ENCODE data around the gene SLC9A9.
"Not testable (repeated sequence)": the region's sequence is repeated elsewhere in the genome, so short reads cannot be mapped to it uniquely, and the experiment has no call there.

SLC9A9 gene

DNA sequence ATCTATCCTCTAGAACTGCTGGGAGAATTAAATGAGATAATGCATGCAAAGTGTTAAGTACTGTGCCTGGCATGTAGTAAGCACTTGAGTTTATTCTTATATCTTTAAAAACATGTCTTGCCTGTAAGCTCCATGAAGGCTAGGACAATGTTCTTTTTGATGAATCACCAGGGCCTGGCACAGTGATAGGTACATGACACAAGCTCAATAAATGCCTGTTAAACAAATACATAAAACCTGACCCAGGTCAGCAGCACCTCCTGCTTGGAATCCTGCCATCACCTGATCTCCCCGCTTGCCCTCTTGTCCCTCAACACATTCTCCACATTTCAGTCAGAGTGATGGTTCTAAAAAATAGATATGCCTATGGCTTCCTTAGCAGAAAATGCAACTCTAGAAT, 541.9 kb downstream of the SLC9A9 start:
- DNase-seq, result no peak

DNA sequence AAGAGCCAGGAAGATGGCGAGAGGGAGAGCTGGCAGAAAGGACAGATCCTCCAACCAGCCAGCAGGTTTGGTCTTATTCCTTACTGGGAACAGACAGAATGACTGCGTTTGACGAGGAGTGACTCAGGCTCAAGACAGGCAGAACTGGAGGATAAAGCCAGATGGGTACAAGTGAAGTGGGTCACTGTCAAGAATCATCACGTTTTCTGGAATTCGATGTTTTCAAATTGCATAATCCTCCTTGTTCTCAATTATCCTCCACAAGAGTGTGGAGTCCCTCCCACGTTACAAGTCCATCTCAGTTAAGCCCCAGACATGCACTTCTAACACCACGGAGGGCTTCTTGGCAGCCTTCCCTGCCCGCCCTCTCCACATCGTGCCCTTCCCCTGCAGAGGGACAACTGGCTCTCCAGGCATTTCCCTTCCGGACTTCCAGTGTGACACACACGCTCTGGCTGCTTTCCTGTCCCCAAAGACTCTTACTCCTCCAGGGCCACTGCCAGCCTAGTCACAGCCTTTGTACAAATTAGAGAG, 545.6 kb downstream of the SLC9A9 start:
- no peak for DNase-seq

DNA sequence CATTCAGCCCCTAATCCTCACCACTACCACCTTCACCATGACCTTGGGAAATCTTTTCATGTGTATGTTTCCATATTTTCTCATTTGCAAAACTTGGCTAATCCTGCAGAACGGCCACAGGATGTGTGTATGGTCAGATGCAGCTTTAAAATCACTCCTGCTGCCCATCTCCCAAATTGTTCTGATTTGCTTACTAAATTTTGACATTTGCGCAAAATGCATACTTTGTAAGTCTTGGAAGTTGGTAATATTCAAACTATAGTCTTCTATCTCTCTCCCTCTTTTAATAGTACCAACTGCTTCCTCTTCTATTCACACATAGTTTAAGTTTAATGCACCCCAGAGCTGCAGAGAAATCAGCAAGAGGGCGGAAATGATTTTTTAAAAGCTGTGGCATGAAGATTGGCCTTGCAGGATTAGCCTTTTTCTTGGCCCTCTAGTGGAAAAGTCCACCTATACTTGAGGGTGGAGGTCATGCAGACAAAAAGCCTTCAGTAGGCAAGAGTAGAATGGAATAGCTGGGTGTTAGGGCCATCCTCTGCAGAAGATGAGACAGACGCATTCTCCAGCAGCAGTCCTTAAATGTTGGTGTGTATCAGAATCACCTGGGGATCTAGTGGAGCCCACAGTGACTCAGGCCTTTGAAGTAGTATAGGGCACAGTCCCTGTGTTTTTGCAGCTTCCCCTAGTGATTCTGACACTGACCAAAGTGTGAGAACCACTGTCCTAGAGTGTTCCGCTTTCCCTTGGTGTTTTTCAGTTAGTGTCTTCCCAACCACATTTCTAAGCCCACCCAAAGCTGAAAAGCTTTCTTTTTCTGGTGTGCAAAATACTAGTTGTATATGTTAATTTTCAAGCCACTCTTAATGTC, 547.0 kb downstream of the SLC9A9 start:
- DNase-seq, result no peak

GRCh38 chr3:143298886-143299535, 549.3 kb downstream of the SLC9A9 start:
- no peak for DNase-seq

DNA sequence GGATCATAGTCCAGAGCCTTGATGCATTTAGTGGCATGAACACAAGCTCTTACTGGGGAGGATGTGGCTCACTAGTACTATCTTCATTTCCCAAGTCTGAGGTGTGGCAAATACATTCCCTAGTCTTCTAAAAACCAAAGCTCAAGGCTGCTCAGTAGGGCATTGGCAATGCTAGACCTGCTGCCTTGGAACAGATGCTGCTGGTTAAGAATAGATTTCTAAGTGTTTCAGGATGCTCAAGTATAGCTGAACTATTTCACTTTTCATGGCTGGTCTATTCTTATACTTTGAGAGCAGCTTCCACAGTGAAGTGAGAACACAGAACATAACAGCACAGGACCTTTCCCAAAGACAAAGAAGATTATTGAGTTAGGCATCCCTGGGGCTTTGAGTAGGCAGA, 549.9 kb downstream of the SLC9A9 start:
- no peak for DNase-seq

DNA sequence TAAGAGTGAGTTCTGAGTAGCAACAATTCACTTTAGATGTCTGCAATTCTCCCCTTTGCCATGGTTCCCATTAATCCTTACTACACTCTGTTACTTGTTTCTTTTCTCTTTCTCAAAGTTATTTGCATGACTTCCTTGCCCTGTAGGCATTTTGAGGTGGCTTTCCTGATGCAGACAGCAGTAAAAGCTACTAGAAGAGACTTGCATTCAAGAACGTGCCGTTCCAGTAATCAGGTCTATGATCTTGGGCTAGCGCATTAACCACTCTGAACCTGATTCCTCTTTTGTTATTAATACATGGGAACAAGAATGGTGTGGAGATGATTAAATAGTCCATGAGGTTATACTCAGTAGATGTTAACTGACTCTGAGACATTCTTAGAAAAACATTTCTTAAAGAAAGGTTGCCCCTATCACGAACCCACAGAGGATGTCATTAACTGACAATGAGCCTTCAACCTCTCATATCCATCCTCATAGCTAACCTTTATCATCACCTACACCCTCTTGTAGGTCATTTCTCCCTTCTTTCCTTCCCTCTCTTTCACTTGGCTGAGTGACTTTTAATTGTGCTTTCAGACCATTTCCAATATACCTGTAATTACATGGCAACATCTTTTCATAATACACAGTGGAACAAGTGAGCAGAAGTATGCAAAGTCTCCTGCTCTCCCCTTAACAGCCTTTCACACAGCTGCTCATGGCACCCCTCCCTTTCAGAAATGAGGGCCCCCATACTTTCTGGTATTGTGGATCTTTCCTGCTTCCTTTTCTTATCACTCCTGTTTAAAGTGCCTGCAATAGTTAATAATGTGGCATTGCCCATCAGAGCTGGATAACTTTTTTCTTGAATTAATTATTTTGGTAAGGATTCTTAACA, 552.8 kb downstream of the SLC9A9 start:
- no peak for DNase-seq

GRCh38 chr3:143294188-143294587, 554.1 kb downstream of the SLC9A9 start:
- DNase-seq, result no peak

- DNase-seq, result no peak
These were observed 556.3 kb downstream of the SLC9A9 start for GRCh38 chr3:143291836-143292447.

- no peak for DNase-seq
These were observed 559.3 kb downstream of the SLC9A9 start for GRCh38 chr3:143288944-143289343.

DNA sequence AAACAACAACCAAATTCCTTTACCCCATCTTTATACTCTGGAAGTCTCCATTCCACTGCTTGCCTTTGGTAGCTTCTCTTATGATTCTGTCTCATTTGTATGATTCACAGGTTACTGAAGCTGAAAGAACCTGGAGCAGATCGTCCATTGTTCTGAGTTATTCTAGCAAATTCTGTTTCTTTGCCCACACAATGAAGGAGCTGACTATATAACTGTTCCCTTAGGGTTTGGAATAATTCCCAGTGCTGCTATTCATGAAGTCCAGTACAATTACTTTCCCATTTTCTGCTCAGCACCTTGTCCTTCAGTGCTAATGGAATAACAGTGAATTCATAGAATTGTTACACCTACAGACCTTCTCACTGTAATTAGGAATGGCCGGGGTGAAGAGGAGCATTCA, 560.9 kb downstream of the SLC9A9 start:
- no peak for DNase-seq

DNA sequence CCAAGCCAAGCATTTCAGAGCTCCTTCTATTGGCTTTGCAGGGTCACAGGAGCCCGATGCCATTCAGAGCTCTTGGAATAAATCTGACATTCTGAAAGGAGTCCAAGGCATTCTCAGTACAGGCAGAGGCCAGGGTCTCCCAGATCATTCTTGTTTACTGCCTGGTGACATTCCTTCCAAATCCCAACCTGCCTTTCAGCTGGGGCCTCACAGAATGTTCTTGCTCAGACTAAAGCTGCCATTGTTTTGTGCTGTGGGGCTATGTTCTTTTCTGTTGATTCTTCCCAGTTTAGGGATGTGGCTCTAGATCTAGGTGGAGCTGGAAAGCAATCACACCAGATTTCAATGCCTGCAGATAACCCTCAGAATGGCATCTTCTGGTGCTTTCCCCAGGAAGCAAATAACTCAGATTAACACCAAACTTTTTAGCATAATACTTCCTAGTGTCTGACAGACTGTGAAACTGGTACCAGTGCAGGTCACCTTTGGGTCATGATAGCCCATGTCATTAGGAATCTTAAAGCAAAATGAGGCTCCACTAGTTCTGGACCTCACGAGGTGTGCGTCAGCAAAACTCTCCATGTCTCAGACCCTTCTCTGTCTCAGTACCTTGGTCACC, 561.8 kb downstream of the SLC9A9 start:
- DNase-seq, result no peak

DNA sequence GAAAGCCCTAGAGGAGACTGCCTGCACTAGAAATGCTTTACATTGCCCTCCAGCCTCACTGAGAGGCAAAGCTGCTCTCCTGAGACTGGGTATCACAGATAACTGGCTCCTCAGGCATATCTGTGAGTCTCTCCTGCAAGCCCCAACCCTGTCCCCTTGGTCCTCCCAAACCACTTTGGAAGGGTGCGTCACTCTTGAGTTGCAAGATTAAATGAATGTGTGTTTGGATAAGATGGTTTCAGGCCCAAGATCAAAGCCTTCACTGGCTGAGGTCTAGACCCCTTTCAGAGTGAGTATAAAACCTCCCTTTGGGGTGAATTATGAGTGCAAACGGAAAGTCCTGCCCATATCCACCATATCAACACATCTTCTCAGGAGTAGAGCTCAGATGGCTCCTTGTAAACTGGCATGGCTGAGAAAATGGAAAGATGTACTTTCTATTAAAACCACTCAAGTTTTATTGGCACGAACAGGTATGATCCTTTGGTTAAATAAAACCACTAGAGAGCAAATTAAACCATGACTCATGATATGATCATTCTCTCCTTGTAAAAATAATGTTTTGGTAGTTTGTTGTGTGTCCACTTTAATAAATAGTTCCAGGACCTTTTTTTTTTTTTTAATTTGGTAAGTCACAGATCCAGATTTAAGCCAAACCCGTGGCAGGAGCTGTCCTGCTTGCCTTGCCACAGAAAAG, 564.7 kb downstream of the SLC9A9 start:
- no peak for DNase-seq

DNA sequence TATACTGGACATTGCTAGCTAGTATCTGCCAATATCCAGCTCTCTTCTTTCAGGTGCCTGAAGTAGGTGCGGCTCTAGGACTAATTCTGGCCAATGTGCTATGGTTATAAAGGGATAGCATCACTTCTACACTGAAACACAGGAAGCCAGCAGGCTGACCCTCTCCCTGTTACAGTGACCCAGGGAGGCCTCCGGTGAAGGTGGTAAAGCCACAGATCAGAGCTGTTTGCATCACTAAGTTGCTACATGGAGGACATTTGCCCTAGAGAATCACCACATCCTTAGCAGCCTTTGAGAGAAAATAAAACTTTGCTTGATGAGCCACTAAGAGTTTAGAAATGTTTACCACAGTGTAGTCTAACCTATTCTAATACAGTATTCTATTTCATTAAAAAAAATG, 567.3 kb downstream of the SLC9A9 start:
- DNase-seq, result no peak

GRCh38 chr3:143279567-143279966, 568.7 kb downstream of the SLC9A9 start:
- not testable (repeated sequence) for DNase-seq

DNA sequence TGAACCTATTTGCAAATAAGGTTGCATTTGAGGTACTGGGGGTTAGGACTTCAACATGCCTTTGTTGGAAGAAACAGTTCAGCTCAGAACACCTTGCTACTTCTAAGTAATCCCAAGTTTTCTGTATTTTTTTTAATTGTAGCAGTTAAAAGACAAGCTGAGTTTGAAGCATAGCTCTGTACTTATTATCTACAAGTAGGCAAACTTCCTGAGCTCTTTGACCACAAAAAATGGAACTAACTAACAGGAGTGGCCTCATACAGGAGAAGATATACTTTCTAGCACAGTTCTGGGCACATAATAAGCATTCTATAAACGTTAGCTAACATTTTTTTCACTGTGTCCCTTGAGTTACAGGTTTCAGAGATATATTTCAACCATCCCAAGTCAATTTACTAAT, 569.5 kb downstream of the SLC9A9 start:
- no peak for DNase-seq

DNA sequence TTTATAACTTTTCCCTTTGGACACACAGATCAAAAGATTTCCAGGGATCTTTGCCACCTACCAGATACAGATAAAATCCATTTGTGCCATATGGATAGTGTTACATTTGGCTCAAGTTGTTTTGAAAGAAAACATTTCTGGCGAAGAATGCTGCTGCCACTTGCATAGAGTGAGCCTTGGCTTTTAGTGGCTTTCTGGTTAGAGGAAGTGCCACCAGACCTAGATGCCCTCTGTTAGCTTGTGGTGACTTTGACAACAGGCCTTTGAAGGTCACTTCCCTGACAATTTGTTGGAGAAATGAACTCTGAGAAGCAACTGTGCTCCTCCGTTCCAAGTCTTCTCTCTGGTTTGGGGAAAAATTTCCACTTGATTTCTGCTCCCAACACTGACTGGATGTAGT, 570.7 kb downstream of the SLC9A9 start:
- DNase-seq, result no peak

DNA sequence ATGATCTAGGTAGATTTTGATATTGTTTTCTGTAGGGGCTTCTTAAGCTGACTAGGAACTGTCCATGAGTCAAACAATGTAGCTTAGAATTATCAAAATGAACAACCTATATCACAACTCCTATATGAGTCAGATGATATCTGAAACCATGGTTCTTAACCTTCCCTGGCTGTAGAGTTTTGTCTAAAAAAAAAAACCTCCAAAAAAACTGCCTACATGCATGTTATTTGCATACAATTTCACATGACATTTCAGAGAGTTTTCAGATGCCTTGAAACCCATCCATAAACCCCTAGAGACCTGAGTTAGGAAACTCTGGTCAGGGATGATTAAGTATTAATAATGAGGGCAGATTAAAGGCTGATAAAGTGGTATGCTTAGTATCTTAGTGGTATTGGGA, 571.7 kb downstream of the SLC9A9 start:
- DNase-seq, result no peak

DNA sequence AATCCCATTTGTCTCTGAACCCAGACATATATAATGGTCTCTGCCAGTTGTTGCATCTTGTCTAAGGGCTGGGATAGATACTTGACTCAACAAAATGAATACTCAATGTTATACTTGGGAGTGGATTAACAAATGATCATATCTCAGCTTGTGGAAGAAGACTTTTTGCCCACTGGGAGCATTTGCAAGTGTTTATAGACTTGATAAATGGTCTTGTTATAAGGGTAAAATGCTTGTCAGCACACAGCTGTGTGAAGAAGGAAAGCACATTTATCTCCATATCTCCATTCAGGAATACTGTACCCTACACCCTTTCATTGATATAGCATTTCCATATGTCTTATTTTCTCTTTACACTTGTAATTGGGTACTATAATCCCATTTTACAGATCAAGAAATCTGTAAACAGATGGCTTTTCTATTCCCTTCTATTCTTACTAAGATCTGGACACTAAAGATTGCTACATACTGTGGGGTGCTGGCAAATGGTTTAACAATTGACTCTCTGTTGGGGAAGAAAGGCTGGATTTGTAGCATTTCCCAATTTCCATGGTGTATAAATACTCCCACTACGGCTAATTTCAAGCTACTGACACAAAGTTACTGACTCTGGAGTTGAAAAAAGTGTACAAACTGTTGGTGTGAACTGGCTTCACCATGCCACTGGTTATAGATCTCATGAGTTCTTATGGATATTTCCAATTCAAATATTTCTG, 574.1 kb downstream of the SLC9A9 start:
- DNase-seq, result no peak

DNA sequence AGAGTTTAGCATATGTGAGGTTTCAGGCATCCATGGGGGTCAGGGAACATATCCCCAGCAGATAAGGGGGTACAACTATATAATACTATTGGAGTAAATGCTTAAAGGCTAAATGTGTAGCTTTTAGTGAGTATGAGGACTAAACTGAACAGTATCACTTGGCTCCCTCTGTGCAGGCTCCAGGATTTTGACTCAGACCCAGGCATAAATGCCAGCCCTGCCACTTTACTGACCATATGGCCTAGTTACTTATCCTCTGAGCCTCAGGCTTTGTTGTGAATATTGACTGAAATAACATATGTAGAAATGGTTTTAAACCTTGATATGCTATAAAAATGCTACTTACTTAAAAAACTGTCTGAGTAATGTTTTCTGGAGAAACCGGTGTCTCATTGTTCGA, 577.1 kb downstream of the SLC9A9 start:
- peak; percentile 26 for DNase-seq

DNA sequence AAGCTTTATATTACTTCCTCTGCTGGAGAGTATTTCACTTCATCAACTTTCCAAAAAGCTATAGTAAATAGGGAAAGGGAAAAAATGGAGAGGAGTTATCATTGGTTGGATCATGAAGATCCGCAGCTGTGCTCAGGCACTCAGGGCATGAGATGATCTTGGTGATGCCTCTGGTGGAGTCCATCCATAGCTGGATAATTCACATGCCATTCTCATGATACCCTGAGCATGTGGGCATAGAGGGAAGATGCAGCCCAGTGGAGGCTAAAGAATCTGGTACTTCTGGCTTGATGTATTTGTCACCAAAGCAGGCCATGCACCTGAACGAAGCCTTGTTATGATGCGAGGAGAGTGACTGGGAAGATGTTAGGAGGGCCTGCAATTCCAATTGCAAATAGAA, 578.5 kb downstream of the SLC9A9 start:
- no peak for DNase-seq

- DNase-seq, result no peak
These were observed 580.3 kb downstream of the SLC9A9 start for GRCh38 chr3:143267989-143268388.
